HG03571 (cell line): ENCODE data around the gene PPARD.

ENCODE experiments used
- ATAC-seq: cut with Tn5 transposase; IDR thresholded peaks from one replicate; pipeline ENCODE4 v1.9.1; 2021; ENCODE audit not compliant: unreplicated experiment

The PPARD gene

DNA sequence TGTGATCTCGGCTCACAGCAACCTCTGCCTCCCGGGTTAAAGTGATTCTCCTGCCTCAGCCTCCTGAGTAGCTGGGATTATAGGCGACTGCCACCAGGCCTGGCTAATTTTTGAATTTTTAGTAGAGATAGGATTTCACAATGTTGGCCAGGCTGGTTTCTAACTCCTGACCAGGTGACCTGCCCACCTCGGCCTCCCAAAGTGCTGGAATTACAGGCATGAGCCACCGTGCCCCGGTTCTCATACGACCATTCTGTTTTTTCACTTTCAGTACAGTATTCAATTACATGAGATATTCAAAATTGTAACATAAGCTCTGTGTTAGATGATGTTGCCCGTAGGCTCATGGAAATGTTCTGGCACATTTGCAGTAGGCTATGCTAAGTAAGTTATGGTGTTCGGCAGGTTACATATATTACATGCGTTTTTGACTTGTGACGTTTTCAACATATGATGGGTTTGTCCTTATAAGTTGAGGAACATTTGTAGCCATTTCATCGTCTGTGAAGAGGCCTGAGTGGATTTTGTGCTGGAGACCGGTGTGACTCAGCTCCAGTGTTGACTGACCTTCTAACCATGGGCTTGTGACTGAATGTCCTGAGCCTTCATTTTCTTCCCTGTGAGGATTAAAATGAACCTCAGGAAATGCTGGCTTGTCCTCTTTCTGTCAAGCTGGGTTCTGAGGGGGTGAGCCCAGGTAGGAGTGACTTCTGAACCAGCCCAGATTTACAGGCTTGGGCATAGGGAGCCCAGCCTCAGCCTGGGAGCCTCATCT, 12.2 kb downstream of the PPARD start:
- no peak for ATAC-seq

DNA sequence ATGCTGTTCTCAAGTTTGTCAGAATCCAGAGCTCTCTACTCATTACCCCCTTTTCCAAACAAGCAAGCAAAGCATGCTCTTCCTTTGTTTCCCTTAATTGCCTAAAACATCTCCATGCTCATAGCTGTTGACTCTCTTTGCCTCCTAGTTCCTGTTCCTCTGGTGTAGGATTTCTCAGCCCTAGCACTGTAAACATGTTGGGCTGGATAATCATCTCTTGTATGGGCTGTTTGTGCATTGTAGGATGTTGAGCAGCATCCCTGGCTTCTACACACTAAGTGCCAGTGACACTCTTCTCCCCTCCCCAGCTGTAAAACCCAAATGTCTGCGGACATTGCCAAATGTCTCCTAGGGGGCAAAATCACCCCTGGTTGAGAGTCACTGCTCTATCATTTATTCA, 14.0 kb downstream of the PPARD start:
- ATAC-seq: no peak

DNA sequence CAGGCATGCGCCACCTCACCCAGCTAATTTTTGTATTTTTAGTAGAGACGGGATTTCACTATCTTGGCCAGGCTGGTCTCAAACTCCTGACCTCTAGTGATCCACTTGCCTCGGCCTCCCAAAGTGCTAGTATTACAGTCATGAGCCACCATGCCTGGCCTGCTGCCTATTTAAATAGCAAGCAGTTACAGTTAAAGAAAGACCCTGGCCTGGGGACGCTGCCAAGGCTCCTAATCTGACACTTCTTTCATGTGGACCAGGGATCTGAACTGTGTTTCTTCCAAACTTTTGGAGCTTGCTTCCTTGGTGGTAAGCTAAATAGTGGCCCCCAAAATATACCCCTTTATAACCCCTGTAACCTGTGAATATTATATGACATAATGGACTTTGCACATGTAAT, 15.3 kb downstream of the PPARD start:
- no peak for ATAC-seq

DNA sequence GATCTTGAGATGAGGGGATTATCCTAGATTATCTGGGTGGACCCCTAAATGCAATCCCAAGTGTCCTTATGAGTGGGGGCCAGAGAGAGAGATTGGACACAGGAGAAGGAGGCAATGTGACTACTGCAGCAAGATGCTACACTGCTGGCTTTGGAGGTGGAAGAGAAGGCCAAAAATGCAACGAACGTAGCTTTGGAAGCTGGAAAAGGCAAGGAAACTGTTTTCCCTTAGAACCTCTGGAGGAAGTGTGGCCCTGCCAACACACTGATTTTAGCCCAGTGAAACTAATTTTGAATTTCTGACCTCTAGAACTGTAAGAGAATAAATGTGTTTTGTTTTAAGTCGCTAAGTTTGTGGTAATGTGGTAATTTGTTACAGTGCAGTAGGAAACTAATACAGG, 15.7 kb downstream of the PPARD start:
- no peak for ATAC-seq

DNA sequence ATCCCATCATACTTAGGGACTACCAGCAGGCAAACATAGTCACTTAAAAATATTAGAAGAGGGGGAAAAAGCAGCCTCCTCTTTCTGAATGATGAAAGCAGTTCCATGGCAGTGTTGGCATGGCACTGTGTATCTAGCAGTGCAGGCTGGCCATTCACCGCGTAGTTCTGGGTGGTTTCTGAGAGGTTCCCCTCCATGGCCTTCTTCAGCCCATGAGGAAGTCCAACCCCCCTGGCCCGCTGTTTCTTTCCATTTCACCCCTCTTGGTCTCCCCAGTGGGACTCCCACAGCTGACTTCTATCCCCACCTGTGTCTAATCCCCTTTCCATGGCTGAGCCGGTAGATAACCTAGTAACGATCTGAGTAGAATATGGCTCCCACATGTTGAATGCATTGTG, 17.0 kb downstream of the PPARD start:
- no peak for ATAC-seq

DNA sequence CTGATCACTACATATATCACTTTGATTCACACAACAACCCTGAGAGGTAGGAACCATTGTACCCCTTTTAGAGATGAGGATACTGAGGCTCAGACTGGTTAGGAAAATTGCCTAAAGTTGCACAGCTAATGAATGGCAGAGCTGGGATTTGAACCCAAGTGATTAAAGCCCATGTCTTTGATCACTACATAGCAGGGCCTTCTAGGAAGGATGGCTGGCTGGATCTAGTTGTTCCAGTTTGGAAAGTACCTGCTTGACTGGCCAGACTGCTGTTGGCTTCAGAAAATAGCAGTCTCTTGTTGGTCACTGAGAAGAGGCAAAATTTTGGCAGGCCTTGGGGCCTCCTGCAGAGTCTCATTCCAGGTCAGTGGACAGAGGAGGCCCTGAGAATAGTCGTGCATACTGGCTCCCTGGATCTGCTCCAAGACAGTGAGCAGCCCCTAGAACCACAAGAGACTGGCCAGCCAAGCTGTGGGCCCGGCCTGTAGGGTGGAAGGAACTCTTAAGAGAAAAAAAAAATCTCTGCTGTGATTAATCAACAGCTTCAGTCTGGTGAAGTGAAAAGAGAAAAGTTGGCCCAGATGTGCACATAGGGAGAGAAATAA, 17.5 kb downstream of the PPARD start:
- ATAC-seq: no peak

DNA sequence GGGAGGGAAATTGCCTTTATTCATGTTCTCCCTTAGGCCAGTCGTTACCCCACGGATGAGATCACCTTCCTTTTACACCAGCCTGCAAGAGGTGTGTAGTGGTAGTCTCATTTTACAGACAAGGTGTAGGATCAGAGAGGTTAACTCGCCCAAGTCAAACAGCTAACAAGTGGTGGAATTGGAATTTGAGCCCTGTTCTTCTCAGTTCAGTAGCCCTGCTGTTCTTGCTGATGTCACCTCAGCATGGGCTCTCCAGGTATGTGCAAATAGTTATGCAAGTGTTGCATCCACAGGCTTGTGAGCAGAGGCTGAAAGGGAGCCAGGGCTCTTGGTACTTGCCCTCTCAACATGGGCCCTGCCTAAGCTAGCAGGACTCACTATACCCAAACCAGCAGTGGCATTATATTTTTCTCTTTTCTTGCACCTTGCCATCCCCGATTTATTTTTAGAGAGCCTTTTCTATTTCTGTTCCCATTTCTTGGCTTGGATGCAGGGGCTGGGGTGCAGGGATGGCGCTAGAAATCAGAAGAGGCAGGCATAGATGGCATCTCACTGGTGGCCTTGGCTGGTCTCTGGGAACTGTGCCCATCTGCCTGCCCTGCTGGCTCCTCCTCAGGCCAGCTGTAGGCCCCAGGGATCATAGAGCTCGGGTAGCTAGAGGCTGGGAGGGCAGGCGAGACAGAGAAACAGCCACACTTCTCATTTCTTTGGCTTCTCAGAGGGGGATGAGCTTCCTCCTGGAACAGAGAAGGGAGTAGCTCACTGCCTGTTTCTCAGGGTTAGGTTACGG, 18.2 kb downstream of the PPARD start:
- ATAC-seq: no peak

DNA sequence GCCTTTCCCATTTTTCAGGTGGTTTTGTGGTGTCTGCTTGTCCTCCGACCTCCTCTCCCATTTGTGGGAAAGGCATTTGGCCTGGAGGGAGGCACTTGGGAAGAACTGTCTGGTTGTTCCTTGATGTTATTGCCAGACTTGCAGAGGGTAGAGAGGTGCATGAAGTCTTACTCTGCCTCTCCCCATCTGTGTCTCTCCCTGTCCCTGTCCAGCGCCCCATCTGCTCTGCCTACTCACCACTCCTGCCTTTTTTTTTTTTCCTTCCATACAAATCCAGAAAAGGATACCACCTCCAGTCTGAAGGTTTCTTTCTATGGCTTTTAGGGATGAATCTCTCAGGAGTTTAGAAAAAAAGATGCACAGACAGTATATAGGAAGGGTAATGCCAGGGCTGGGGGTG, 19.8 kb downstream of the PPARD start:
- ATAC-seq: no peak

DNA sequence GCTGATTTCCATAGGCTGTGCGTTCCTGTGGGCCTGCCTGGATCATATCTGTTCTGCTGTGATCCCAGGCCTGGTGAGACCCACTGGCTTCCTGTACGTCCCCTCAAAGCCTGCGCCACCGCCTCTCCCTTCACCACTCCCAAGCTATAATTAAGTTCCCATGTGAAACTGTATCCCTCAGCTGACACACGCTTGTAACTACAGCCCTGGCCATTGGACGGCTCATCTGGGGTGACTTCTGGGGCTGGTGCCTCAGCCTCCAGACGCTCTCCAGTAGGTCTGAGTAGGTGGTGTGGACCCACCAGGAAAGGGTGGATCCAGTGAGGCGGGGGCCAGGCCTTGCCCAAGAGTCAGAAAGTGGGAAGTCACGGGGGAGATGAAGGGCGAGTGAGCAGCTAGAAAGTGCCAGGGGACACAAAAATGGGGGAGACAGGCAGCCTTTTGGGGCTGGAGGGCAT, 21.0 kb downstream of the PPARD start:
- ATAC-seq: no peak

DNA sequence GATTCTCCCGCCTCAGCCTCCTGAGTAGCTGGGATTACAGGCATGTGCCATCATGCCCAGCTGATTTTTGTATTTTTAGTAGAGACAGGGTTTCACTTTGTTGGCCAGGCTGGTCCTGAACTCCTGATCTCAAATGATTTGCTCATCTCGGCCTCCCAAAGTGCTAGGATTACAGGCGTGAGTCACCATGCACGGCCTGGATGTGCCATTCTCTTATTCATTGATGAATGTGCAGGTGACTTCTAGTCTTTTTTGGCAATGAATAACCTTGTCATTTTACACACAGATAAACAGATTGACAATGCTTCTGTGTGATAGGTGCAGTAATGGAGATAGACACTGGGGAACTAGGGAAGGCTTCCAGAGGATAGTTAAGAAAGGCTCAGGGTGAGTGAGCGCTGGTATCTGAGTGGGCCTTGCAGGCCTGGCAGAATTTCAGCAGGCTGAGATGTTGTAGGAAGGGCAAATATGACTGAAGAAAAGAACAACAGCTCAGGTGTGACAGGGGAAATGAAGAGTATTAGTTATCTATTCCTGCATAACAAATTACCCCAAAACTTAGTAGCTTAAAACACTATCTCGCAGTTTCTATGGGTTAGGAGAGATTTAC, 23.3 kb downstream of the PPARD start:
- ATAC-seq: no peak

DNA sequence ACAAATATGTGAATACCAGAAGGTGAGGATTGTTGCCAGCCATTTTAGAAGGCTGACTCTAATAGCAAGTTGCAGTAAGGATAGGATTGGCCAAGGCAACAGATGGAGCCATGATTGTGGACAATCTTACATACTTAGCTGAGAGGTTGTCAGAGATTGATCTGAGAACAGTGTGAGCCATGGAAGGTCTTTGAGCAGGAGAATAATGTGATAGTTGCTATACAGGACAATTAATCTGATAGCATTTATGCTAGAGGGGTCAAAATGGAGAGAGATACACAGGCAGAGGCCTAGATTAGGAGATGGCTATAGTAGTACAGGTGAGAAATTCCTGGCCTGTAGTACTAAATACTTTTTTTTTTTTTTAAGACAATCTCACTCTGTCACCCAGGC, 23.8 kb downstream of the PPARD start:
- ATAC-seq: no peak

DNA sequence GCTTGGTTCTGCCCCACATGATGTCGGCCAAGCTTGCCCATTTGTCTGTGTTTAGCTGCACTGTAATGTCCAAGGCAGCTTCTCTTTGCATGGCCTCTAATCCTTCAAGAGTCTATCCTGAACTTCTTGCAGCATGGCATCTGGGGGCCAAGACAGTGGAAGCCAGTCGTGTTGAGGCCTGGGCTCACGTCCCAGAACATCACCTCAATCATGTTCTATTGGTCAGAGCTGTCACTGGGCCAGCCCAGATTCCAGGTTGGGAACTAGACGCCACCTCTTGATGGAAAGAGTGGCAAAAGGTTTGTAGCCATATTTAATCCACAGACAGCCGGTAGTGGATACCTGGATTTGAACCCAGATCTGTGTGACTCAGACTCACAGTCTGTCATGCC, 25.3 kb downstream of the PPARD start:
- ATAC-seq: no peak

DNA sequence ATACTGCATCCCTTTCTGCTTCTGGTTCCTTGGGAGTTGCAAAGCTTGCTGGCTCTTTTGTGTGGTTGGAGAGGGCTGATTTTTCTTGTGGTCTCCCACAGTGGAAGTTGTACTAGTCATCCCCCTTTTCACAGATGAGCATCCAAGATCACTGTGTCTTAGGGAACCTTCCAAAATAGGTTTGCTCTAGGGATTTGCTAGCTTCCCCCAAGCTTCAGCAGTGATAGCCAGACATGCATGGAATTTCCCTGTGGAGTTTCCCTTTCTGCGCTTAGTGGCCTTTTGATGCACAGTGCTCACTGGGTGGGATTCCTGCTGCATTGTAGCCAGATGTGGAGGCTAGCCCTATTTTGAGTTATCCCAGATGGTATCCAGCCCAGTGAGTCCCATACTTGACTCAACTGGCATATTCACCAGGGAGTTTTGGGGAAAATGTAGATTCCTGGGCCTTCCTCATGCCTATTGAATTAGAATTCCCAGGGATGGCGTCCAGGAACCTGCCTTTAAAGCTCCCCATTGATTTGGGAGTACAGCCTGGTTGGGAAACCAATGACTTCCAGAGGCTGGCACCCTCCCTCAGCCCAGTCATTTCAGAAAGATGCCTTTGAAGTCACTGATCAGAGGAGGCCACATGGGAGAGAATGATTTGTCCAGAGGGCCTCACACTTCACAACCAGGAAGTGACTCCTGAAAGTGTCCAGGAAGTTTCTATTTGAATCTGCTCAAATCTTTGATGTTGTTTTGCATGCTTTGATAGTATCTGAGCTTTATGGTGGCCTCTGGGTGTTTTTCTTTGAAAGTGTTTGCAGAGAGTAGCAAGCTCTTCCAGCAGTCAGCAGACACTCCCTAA, 25.9 kb downstream of the PPARD start:
- no peak for ATAC-seq

DNA sequence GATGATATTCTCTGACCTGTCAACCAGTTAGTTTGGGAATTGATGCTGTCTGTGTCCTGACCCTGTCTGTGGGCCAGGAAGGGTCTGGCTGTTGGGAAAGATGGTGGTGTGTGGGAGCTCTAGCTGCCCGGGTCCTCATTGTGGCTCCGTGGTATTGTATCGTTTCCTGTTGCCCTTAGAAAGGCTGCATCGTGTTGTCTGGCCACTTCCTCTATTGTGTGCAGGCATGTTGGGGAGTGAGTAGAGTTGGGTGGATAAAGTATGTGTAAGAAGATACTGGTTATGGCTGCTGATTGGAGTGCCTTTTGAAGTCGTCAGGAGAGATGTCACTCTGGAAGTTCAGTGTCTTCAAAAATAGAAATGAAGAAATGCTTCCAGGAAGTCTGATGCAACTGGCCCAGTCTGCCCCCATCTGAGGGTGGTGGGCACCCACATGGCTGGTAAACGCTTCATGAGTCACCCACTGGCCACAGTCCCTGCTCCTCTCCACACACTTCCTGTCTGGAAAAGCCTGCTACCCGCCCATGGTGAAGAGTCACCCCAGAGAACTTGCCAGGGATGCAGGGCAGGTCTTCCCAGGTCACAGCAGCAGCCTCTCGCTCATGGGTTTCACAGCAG, 27.9 kb downstream of the PPARD start:
- no peak for ATAC-seq

DNA sequence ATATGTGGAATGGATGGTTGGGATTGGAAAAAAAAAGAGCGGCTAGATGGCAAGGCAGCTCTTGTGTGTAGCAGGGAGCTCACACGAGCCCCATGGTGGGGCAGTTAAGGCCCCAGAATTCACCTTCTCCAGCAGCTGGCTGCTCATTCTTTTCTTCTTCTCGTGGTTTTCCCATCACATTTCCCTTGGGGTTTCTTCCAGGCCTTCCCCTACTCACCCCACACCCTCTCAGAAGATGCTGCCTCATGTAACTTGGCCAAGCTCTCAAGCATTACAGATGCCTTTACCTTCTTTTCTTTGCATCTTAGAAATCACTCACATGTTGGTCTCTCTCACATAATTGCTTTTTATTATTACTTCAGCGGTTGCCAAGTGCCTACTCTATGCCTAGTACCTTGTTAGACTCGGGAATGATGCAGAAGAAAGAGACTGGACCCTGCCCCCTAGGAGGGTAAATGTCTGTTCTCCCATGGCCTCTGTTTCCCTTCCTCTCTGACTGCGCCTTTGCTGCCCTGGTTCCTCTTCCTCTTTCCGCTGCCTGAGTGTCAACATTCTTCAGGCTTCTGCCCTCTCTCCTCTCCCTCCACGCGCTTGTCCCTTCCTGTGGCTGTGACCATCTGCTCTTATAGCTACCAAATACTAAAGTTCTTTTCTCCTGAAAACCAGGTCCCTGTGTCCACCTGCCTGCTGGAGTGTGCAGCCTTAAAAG, 28.6 kb downstream of the PPARD start:
- no peak for ATAC-seq

DNA sequence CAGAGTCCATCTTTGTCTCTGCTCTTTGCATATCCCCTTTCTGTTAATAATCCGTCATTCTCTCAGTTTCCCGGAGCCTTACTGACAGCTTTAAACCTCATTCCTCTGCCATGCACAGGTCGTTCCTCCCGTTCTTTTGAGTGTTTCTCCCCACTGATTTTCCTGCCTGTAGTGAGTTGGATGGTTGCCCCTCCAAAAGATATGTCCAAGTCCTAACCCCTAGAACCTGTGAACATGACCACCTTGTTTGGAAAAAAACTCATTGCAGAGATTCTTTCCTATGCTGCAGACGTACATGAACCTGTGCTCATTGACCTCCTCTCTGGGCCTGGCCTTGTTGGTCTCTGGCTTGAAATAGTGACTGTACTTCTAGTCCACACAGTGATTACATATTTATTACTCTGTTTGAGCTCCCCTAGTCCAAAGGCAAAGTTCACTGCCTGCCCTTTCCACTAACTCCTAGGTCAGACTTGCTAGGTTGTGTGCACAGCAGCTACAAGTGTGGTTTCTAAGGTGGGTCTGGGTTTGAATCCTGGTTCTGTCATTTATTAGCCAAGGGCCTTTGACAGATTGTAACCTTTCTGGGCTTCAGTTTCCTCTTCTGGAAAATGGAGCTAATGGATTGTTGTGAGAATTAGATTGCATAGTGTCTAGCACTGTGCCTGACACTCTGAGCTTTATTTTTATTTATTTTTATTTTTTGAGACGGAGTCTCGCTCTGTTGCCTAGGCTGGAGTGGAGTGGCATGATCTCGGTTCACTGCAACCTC, 29.3 kb downstream of the PPARD start:
- ATAC-seq: no peak

DNA sequence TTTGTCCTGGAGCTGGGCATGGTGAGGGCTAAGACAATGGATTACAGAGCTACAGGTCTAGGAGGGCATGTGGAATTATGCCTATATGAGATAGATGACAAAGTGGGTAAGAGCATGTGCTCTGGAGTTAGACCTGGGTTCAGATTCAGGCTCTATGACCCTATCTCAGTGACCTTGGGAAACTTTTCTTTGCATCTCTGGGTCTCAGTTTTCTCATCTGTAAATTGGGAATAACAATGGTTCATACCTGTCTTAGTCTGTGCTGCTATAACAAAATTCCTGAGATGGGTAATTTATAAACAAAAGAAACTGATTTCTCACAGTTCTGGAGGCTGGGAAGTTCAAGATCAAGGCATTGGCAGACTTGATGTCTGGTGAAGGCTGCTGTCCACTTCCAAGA, 30.3 kb downstream of the PPARD start:
- ATAC-seq: no peak

DNA sequence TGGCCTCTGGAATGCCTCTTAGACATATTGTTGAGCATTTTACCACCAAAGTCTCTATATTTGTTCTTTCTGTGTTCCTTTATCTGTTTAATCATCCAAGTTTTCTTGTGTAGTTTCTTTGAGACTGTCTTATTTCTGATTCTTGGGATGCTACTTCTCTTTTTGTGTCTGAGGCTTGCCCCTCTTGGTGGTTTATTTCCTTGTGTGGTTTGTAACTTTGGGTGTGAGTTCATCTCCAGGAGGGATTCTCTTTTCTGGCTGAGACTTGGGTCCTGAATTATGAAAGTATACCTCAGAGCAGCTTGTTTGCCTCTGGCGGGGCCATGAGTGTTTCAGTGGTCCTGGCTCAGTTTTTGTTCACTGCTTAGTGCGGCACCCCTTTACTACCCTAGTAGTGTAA, 33.9 kb downstream of the PPARD start:
- ATAC-seq: no peak

DNA sequence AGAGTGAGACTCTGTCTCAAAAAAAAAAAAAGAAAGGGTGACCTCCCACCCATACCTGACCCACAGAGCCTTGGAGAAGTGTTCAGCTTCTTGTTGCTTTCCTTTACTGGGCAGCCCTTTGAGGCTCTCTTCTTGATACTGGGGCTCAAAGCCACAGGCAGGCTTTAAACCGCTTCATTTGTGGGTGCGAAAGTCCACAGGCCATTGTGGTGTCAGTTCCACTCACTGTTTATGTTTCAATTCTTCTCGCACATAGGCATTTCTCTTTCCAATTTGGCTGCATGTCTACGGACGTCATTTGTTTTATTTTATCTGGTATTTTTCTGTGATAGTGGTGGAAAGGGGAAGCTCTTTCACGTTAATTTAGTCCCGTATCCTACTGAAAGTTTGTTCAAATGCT, 34.6 kb downstream of the PPARD start:
- no peak for ATAC-seq
